Mesenchymal stem cell (in vitro differentiated cells and primary cell): ENCODE results near the gene ACTL9. TPM values are rescaled to one million over a fixed set of nuclear protein-coding genes. Genes with fewer than 3 reads are reported as not detected.
"Not testable (repeated sequence)": the region's sequence is repeated elsewhere in the genome, so short reads cannot be mapped to it uniquely, and the experiment has no call there.

ENCODE experiments used
- DNase-seq: peaks from one replicate; pipeline ENCODE4 v3.0.0-alpha.2; 2013
- H2AFZ ChIP-seq: one replicate; pipeline ENCODE4 v1.6.1; 2013; ENCODE audit warnings: low read depth, mild to moderate bottlenecking, control low read depth, inconsistent platforms, low read length, moderate library complexity
- H2AK5ac ChIP-seq: 2 replicates; pipeline ENCODE4 v1.6.1; 2013; ENCODE audit warnings: low read length, moderate library complexity, mild to moderate bottlenecking, inconsistent platforms; ENCODE audit not compliant: severe bottlenecking
- H2BK120ac ChIP-seq: one replicate; pipeline ENCODE4 v1.6.1; 2013; ENCODE audit warnings: low read depth, mild to moderate bottlenecking, inconsistent platforms, low read length, moderate library complexity
- H2BK12ac ChIP-seq, 2 experiments: one replicate each; pipeline ENCODE4 v1.6.1; 2013; ENCODE audit warnings: inconsistent platforms in 2 of 2, low read length in 2 of 2, mild to moderate bottlenecking in 2 of 2, moderate library complexity in 2 of 2, control low read depth in 1 of 2
- H2BK15ac ChIP-seq: one replicate; pipeline ENCODE4 v1.6.1; 2013; ENCODE audit warnings: mild to moderate bottlenecking, low read depth, inconsistent platforms; ENCODE audit not compliant: poor library complexity, severe bottlenecking
- H2BK5ac ChIP-seq: 2 replicates; pipeline ENCODE4 v1.6.1; 2013; ENCODE audit warnings: low read depth, mild to moderate bottlenecking, low read length, control low read depth, inconsistent platforms; ENCODE audit not compliant: poor library complexity, severe bottlenecking
- H3K14ac ChIP-seq, 2 experiments: one replicate each; pipeline ENCODE4 v1.6.1; 2013; ENCODE audit warnings: inconsistent platforms in 2 of 2, low read length in 2 of 2, control low read depth in 1 of 2, mild to moderate bottlenecking in 1 of 2, moderate library complexity in 1 of 2
- H3K18ac ChIP-seq, 2 experiments: one replicate each; pipeline ENCODE4 v1.6.1; 2013; ENCODE audit warnings: inconsistent platforms in 2 of 2, low read length in 2 of 2, control low read depth in 1 of 2, low read depth in 1 of 2, mild to moderate bottlenecking in 1 of 2
- H3K23ac ChIP-seq, 2 experiments: one replicate each; pipeline ENCODE4 v1.6.1; 2013; ENCODE audit warnings: inconsistent platforms in 2 of 2, low read length in 2 of 2, mild to moderate bottlenecking in 2 of 2, moderate library complexity in 2 of 2, control low read depth in 1 of 2
- H3K27ac ChIP-seq: 2 replicates; pipeline ENCODE4 v1.5.1; 2013; ENCODE audit warnings: mild to moderate bottlenecking, moderate library complexity, low read length, control low read depth, inconsistent platforms; ENCODE audit not compliant: poor library complexity, severe bottlenecking
- H3K27me3 ChIP-seq, 2 experiments: 2 replicates each; pipeline versions ENCODE4 v1.6.1 to v1.7.0; 2013; ENCODE audit warnings: low read length in 2 of 2, mild to moderate bottlenecking in 2 of 2, moderate library complexity in 2 of 2, control low read depth in 1 of 2, inconsistent platforms in 1 of 2; ENCODE audit not compliant: control insufficient read depth in 1 of 2, insufficient read depth in 1 of 2
- H3K36me3 ChIP-seq, 2 experiments: 2 replicates each; pipeline versions ENCODE4 v1.6.1 to v1.7.0; 2013; ENCODE audit warnings: low read length in 2 of 2, control low read depth in 1 of 2, inconsistent platforms in 1 of 2, low read depth in 1 of 2, mild to moderate bottlenecking in 1 of 2; ENCODE audit not compliant: insufficient read depth in 2 of 2, control insufficient read depth in 1 of 2
- H3K4ac ChIP-seq, 2 experiments: one replicate each; pipeline ENCODE4 v1.6.1; 2013; ENCODE audit warnings: inconsistent platforms in 2 of 2, low read length in 2 of 2, mild to moderate bottlenecking in 2 of 2, moderate library complexity in 2 of 2, control low read depth in 1 of 2, low read depth in 1 of 2
- H3K4me1 ChIP-seq: 2 replicates; pipeline ENCODE4 v1.6.1; 2013; ENCODE audit warnings: low read depth, low read length, control low read depth; ENCODE audit not compliant: control insufficient read depth, insufficient read depth
- H3K4me2 ChIP-seq: 2 replicates; pipeline ENCODE4 v1.6.1; 2013; ENCODE audit warnings: low read length, mild to moderate bottlenecking, inconsistent platforms; ENCODE audit not compliant: poor library complexity, severe bottlenecking
- H3K4me3 ChIP-seq, 2 experiments: 2 replicates each; pipeline versions ENCODE4 v1.5.1 to v1.7.0; 2013; ENCODE audit warnings: low read length in 2 of 2, mild to moderate bottlenecking in 2 of 2, control low read depth in 1 of 2, low read depth in 1 of 2; ENCODE audit not compliant: insufficient read depth in 1 of 2
- H3K79me1 ChIP-seq: replicated peaks from 2 replicates; pipeline ENCODE4 v1.6.1; 2013; ENCODE audit warnings: mild to moderate bottlenecking, control low read depth, low read length, inconsistent platforms; ENCODE audit not compliant: poor library complexity, severe bottlenecking
- H3K9ac ChIP-seq: 2 replicates; pipeline ENCODE4 v1.7.0; 2013; ENCODE audit warnings: mild to moderate bottlenecking, low read length, moderate library complexity
- H3K9me3 ChIP-seq: 2 replicates; pipeline ENCODE4 v1.7.0; 2013; ENCODE audit warnings: mild to moderate bottlenecking, low read length; ENCODE audit not compliant: control insufficient read depth
- H4K8ac ChIP-seq: one replicate; pipeline ENCODE4 v1.6.1; 2013; ENCODE audit warnings: inconsistent platforms, mild to moderate bottlenecking, low read length, moderate library complexity
- H4K91ac ChIP-seq: one replicate; pipeline ENCODE4 v1.6.1; 2013; ENCODE audit warnings: mild to moderate bottlenecking, low read length, inconsistent platforms
- WGBS: methylation state at CpG from one replicate; pipeline ENCODE4 v1.1.7; 2013; ENCODE audit warnings: mixed read lengths; 5-methylcytosine and 5-hydroxymethylcytosine counted together
- polyA plus RNA-seq, 2 experiments: library from polyadenylated mRNA; stranded (reverse); fragments of 200-250 nt; gene quantifications; one replicate each; pipeline ENCODE4 v1.2.3, GENCODE V29; 2013

ACTL9 gene
- not detected for polyA plus RNA-seq (2013, experiment 1 of 2)
- polyA plus RNA-seq (2013, experiment 2 of 2) = not detected

- no peak within 1 kb of the TSS for H3K4me2 ChIP-seq
- no peak within 1 kb of the TSS for H2BK12ac ChIP-seq
- H3K9ac ChIP-seq = no peak within 1 kb of the TSS
- H3K27ac ChIP-seq = no peak within 1 kb of the TSS
- no peaks in the 10 kb centered on the region for H3K79me1 ChIP-seq
- no peaks in the 10 kb centered on the region for H3K9me3 ChIP-seq
- H3K36me3 ChIP-seq = no peaks in the 10 kb centered on the region
- no peak within 1 kb of the TSS for H2BK15ac ChIP-seq
- H2BK120ac ChIP-seq = no peak within 1 kb of the TSS
- no peak within 1 kb of the TSS for H3K23ac ChIP-seq
- H2BK5ac ChIP-seq = no peak within 1 kb of the TSS
- no peak for DNase-seq
- H2AK5ac ChIP-seq = no peak within 1 kb of the TSS
- H3K27me3 ChIP-seq = peaks cover 0 to 7% of the 10 kb centered on the region in 2 experiments
- WGBS = 86% methylated on average over 23 of the region's 23 CpGs
- H4K8ac ChIP-seq = no peak within 1 kb of the TSS
- no peak within 1 kb of the TSS for H3K14ac ChIP-seq
- no peaks in the 10 kb centered on the region for H3K4me1 ChIP-seq
- no peak within 1 kb of the TSS for H3K18ac ChIP-seq
- no peak within 1 kb of the TSS for H3K4me3 ChIP-seq
- no peak within 1 kb of the TSS for H2AFZ ChIP-seq
- no peak within 1 kb of the TSS for H3K4ac ChIP-seq
- H4K91ac ChIP-seq = no peak within 1 kb of the TSS
These were observed at the start of gene ACTL9 for GRCh38 chr19:8698433-8699063. Gene ACTL9 (minus strand): TSS chr19:8698795. CDS start chr19:8698701, 94 bp downstream.

GRCh38 chr19:8739291-8740065 lies 40.9 kb upstream of the ACTL9 start:
- not testable (repeated sequence) for H2AK5ac ChIP-seq, H4K91ac ChIP-seq, H3K4ac ChIP-seq, H4K8ac ChIP-seq, H3K4me2 ChIP-seq, H3K27ac ChIP-seq, H2BK5ac ChIP-seq, H3K23ac ChIP-seq, H3K18ac ChIP-seq, H3K27me3 ChIP-seq, DNase-seq, H2BK12ac ChIP-seq, H3K9me3 ChIP-seq, H3K9ac ChIP-seq, H3K4me1 ChIP-seq, H3K79me1 ChIP-seq, H3K36me3 ChIP-seq, H3K4me3 ChIP-seq, H3K14ac ChIP-seq, H2BK120ac ChIP-seq, H2BK15ac ChIP-seq, H2AFZ ChIP-seq
- 91% methylated on average over 24 of the region's 55 CpGs for WGBS

- Histone ChIP-seq H3K4me3 (no peak overlapping the region), H3K27ac (no peak overlapping the region), H4K91ac (no peak overlapping the region), H2AFZ (no peak overlapping the region), H3K36me3 (no peaks in the 10 kb centered on the region), H3K4me1 (no peaks in the 10 kb centered on the region), H2BK12ac (no peak overlapping the region), H2BK5ac (no peak overlapping the region), H3K14ac (no peak overlapping the region), H3K9me3 (no peaks in the 10 kb centered on the region), H2BK120ac (no peak overlapping the region), H2AK5ac (no peak overlapping the region), H3K9ac (no peak overlapping the region), H3K4me2 (no peak overlapping the region), H3K79me1 (no peaks in the 10 kb centered on the region), H3K4ac (no peak overlapping the region), H3K18ac (no peak overlapping the region), H4K8ac (no peak overlapping the region), H2BK15ac (no peak overlapping the region), H3K23ac (no peak overlapping the region), H3K27me3 (no peaks in the 10 kb centered on the region)
- WGBS = 84% methylated on average over 3 of the region's 8 CpGs
- no peak for DNase-seq
These were observed 39.8 kb upstream of the ACTL9 start for GRCh38 chr19:8738377-8738776.

- Histone ChIP-seq H4K8ac (no peak overlapping the region), H3K79me1 (no peaks in the 10 kb centered on the region), H3K18ac (no peak overlapping the region), H2BK15ac (no peak overlapping the region), H3K27me3 (no peaks in the 10 kb centered on the region), H3K4me3 (no peak overlapping the region), H4K91ac (no peak overlapping the region), H3K14ac (no peak overlapping the region), H3K23ac (no peak overlapping the region), H3K4ac (no peak overlapping the region), H3K4me1 (no peaks in the 10 kb centered on the region), H2AK5ac (no peak overlapping the region), H2BK12ac (no peak overlapping the region), H2AFZ (no peak overlapping the region), H3K9me3 (peaks cover 8% of the 10 kb centered on the region), H3K9ac (no peak overlapping the region), H2BK5ac (no peak overlapping the region), H3K4me2 (no peak overlapping the region), H3K27ac (no peak overlapping the region), H3K36me3 (no peaks in the 10 kb centered on the region), H2BK120ac (no peak overlapping the region)
- 86% methylated on average over 17 of the region's 19 CpGs for WGBS
- DNase-seq = no peak
These were observed 33.0 kb upstream of the ACTL9 start for GRCh38 chr19:8731428-8732169.
